HCT116 (cell line): ENCODE data around the gene GIMD1. TPM values are rescaled to one million over a fixed set of nuclear protein-coding genes. Genes with fewer than 3 reads are reported as not detected.

Experiments
- ATAC-seq: fragments of 200-7000 bp; cut with Tn5 transposase; 2 replicates; pipeline ENCODE4 v1.9.1; 2020; ENCODE audit warnings: mild to moderate bottlenecking, moderate library complexity
- BruUV-seq: library from RNA; stranded (reverse); fragments of 400-500 nt; replicated peaks from 2 replicates; lab custom pipeline; 2021; lab: Mats Ljungman, UMichigan
- CTCF ChIA-PET: fragments of 300-600 bp; sonication (Branson Sonifier 250); formaldehyde crosslinking; loops from one replicate; lab custom pipeline; 2021; ENCODE audit warnings: antibody characterized with exemption; lab: Charles Lee
- POLR2A ChIA-PET: fragments of 300-600, 350-600 bp; sonication (Branson Sonifier 250); formaldehyde crosslinking; loops from one replicate; lab custom pipeline; 2021; ENCODE audit warnings: antibody characterized with exemption; lab: Charles Lee
- RAD21 ChIA-PET, 2 experiments: fragments of 300-600 bp; sonication (Branson Sonifier 250); formaldehyde crosslinking; loops; one replicate each; lab custom pipeline; 2023; ENCODE audit warnings: low total read pairs in 2 of 2; ENCODE audit not compliant: uncharacterized antibody in 2 of 2, unreplicated experiment in 2 of 2, low non-redundant PET in 1 of 2; lab: Charles Lee
- DNase-seq: peaks from one replicate; pipeline ENCODE4 v3.0.0-alpha.2; 2010; ENCODE audit warnings: low read depth, low spot score
- H2AFZ ChIP-seq: fragments of 200-600 bp; shearing (Covaris generic), sonication (generic); 2 replicates; pipeline ENCODE4 v1.6.1; 2017; ENCODE audit warnings: low read depth, mixed run types, mixed read lengths, antibody characterized with exemption, low read length; ENCODE audit not compliant: poor library complexity, severe bottlenecking
- H3K27ac ChIP-seq: 2 replicates; pipeline ENCODE4 v1.5.1; 2012; ENCODE audit warnings: low read depth, low read length
- H3K27me3 ChIP-seq: fragments of 200-600 bp; sonication (generic); 2 replicates; pipeline ENCODE4 v1.6.1; 2016; ENCODE audit warnings: mixed run types, low read length, mixed read lengths; ENCODE audit not compliant: insufficient read depth
- H3K36me3 ChIP-seq, 2 experiments: fragments of 200-500 bp in 1 of 2; fragments of 200-600 bp in 1 of 2; sonication (Bioruptor generic) in 1 of 2; sonication (generic) in 1 of 2; 2 replicates each; pipeline versions ENCODE4 v1.5.1 to v1.6.1; 2014 to 2016; ENCODE audit warnings: low read length in 2 of 2, inconsistent platforms in 1 of 2, mixed read lengths in 1 of 2, mixed run types in 1 of 2; ENCODE audit not compliant: insufficient read depth in 2 of 2, control insufficient read depth in 1 of 2
- H3K4me1 ChIP-seq, 2 experiments: fragments of 200-600 bp in 1 of 2; sonication (generic) in 1 of 2; 2 replicates each; pipeline versions ENCODE4 v1.5.1 to v1.6.1; 2012 to 2017; ENCODE audit warnings: low read length in 2 of 2, inconsistent platforms in 1 of 2, mild to moderate bottlenecking in 1 of 2, mixed read lengths in 1 of 2, mixed run types in 1 of 2, moderate library complexity in 1 of 2; ENCODE audit not compliant: insufficient read depth in 2 of 2, control insufficient read depth in 1 of 2
- H3K4me2 ChIP-seq: fragments of 200-600 bp; sonication (generic); 2 replicates; pipeline ENCODE4 v1.6.1; 2017; ENCODE audit warnings: mixed run types, low read length, mixed read lengths
- H3K4me3 ChIP-seq, 2 experiments: fragments of 200-600 bp in 1 of 2; sonication (generic) in 1 of 2; replicated peaks in 1 of 2; 2 replicates each; pipeline ENCODE4 v1.5.1; 2011 to 2016; ENCODE audit warnings: low read length in 2 of 2, control low read depth in 1 of 2, low read depth in 1 of 2, mild to moderate bottlenecking in 1 of 2, mixed read lengths in 1 of 2, mixed run types in 1 of 2
- H3K79me2 ChIP-seq: fragments of 200-600 bp; sonication (generic); 2 replicates; pipeline ENCODE4 v1.6.1; 2017; ENCODE audit warnings: mild to moderate bottlenecking, mixed run types, low read length, moderate library complexity, mixed read lengths; ENCODE audit not compliant: insufficient read depth
- H3K9ac ChIP-seq: fragments of 200-600 bp; sonication (generic); 2 replicates; pipeline ENCODE4 v1.6.1; 2016; ENCODE audit warnings: low read length, mixed read lengths
- H3K9me2 ChIP-seq: fragments of 200-600 bp; sonication (generic), shearing (Covaris generic); 2 replicates; pipeline ENCODE4 v1.6.1; 2017; ENCODE audit warnings: mixed run types, mild to moderate bottlenecking, moderate library complexity; ENCODE audit not compliant: insufficient read depth
- H3K9me3 ChIP-seq, 2 experiments: fragments of 200-500 bp in 1 of 2; fragments of 200-600 bp in 1 of 2; sonication (Bioruptor generic) in 1 of 2; sonication (generic) in 1 of 2; 2 replicates each; pipeline ENCODE4 v1.6.1; 2014 to 2017; ENCODE audit warnings: low read length in 2 of 2, mixed read lengths in 2 of 2, inconsistent platforms in 1 of 2, low read depth in 1 of 2, mild to moderate bottlenecking in 1 of 2, mixed run types in 1 of 2, moderate library complexity in 1 of 2; ENCODE audit not compliant: control insufficient read depth in 1 of 2, insufficient read depth in 1 of 2
- H4K20me1 ChIP-seq: fragments of 200-600 bp; sonication (generic), shearing (Covaris generic); 2 replicates; pipeline ENCODE4 v1.6.1; 2017; ENCODE audit warnings: mixed run types, mild to moderate bottlenecking, moderate library complexity; ENCODE audit not compliant: insufficient read depth
- EGR1 ChIP-seq: IDR thresholded peaks from 2 replicates; pipeline ENCODE4 v1.6.1; 2012; ENCODE audit warnings: low read depth
- EZH2phosphoT487 ChIP-seq: fragments of 200-600 bp; IDR thresholded peaks from 2 replicates; pipeline ENCODE4 v1.6.1; 2018; ENCODE audit warnings: antibody characterized with exemption, borderline replicate concordance
- FOSL1 ChIP-seq: IDR thresholded peaks from 2 replicates; pipeline ENCODE4 v1.6.1; 2012; ENCODE audit warnings: low read depth
- MAX ChIP-seq: IDR thresholded peaks from 2 replicates; pipeline ENCODE4 v1.6.1; 2012
- SP1 ChIP-seq: IDR thresholded peaks from 2 replicates; pipeline ENCODE4 v1.6.1; 2012; ENCODE audit warnings: low read depth
- SRF ChIP-seq: IDR thresholded peaks from 2 replicates; pipeline ENCODE4 v1.6.1; 2012; ENCODE audit warnings: low read depth
- YY1 ChIP-seq: IDR thresholded peaks from 2 replicates; pipeline ENCODE4 v1.6.1; 2011; ENCODE audit warnings: low read length, low read depth, moderate library complexity, mild to moderate bottlenecking; ENCODE audit not compliant: insufficient replicate concordance; ENCODE audit errors: extremely low read depth
- ZBTB33 ChIP-seq: IDR thresholded peaks from 2 replicates; pipeline ENCODE4 v1.6.1; 2011; ENCODE audit warnings: mild to moderate bottlenecking, low read length, moderate library complexity; ENCODE audit not compliant: insufficient replicate concordance; ENCODE audit errors: extremely low read depth
- intact Hi-C: fragments of 100-400 bp; cut with micrococcal nuclease; formaldehyde crosslinking; loops from 2 replicates; pipeline ENCODE4 v1.10.0; 2022
- total RNA-seq: library from RNA; stranded (reverse); gene quantifications from one replicate; pipeline ENCODE4 v1.2.1, GENCODE V29; 2021; ENCODE audit not compliant: unreplicated experiment

The GIMD1 gene
- total RNA-seq, 1 experiment from 2014 or later, result not detected

GRCh38 chr4:106362086-106362825 is 6.3 kb downstream of the GIMD1 start:
- H3K36me3 ChIP-seq, result no peaks in the 10 kb centered on the region
- H3K9ac ChIP-seq, result no peak overlapping the region
- no peaks in the 10 kb centered on the region for H4K20me1 ChIP-seq
- POLR2A ChIA-PET, result no interaction called here
- DNase-seq (no peak), ATAC-seq (no peak)
- H3K27ac ChIP-seq, result no peak overlapping the region
- H3K9me3 ChIP-seq, result no peaks in the 10 kb centered on the region
- H3K4me3 ChIP-seq, result no peak overlapping the region
- RAD21 ChIA-PET, result interaction anchor here in 1 of 2 experiments (0.5 kb wide), 1 partner anchor 46 kb away, joined by 3 read pairs; the partner anchor contains the start of gene TBCK
- no peaks in the 10 kb centered on the region for H3K79me2 ChIP-seq
- intact Hi-C loops, result no loop called here
- peaks cover 0 to 8% of the 10 kb centered on the region in 2 experiments; a peak in 2 of 4 replicates for H3K4me1 ChIP-seq
- TF ChIP-seq YY1, result no peak
- TF ChIP-seq SP1, result no peak
- TF ChIP-seq MAX, result no peak
- TF ChIP-seq SRF, result no peak
- no peak for TF ChIP-seq ZBTB33
- no peak for TF ChIP-seq EGR1
- no peak for TF ChIP-seq FOSL1
- no peak for TF ChIP-seq EZH2phosphoT487
- no TSS peak for BruUV-seq
- H3K27me3 ChIP-seq, result no peaks in the 10 kb centered on the region
- CTCF ChIA-PET, result no interaction called here
- H2AFZ ChIP-seq, result no peak overlapping the region
- no peak overlapping the region for H3K4me2 ChIP-seq
- H3K9me2 ChIP-seq, result no peaks in the 10 kb centered on the region
